K562 (cell line): ENCODE data around the gene CYBRD1. TPM values are rescaled to one million over a fixed set of nuclear protein-coding genes. Genes with fewer than 3 reads are reported as not detected.
A peak's percentile ranks its signal among the peaks of the same experiment; 100 is the strongest.

Experiments used
- ARNT ChIP-seq, 2 experiments: fragments of 450-650 bp; IDR thresholded peaks; 2 replicates each; pipeline ENCODE4 v1.6.1; 2016; ENCODE audit warnings: mild to moderate bottlenecking in 1 of 2
- ATF4 ChIP-seq: fragments of 450-650 bp; formaldehyde crosslinking; IDR thresholded peaks from 2 replicates; pipeline ENCODE4 v1.4.0; 2022; ENCODE audit warnings: mild to moderate bottlenecking, moderate library complexity
- CBFA2T3 ChIP-seq: fragments of 450-650 bp; IDR thresholded peaks from 2 replicates; pipeline ENCODE4 v1.6.1; 2017
- CBX5 ChIP-seq: IDR thresholded peaks from 2 replicates; pipeline ENCODE4 v1.6.1; 2014; ENCODE audit warnings: low read depth, borderline replicate concordance
- CCAR2 ChIP-seq: fragments of 200-400 bp; formaldehyde crosslinking; IDR thresholded peaks from 2 replicates; pipeline ENCODE4 v1.6.1; 2017; ENCODE audit warnings: mild to moderate bottlenecking, low read depth, low read length
- COPS2 ChIP-seq: fragments of 450-650 bp; conservative IDR thresholded peaks from 2 replicates; pipeline ENCODE4 v1.6.1; 2016; ENCODE audit warnings: mild to moderate bottlenecking, moderate library complexity
- DPF2 ChIP-seq: fragments of 450-650 bp; IDR thresholded peaks from 2 replicates; pipeline ENCODE4 v1.6.1; 2016
- GMEB1 ChIP-seq: fragments of 250-450 bp; sonication (Bioruptor Pico); IDR thresholded peaks from 2 replicates; pipeline ENCODE4 v1.4.0; 2020; ENCODE audit warnings: mild to moderate bottlenecking
- GTF2E2 ChIP-seq: fragments of 200-800 bp; sonication (Bioruptor generic); IDR thresholded peaks from 2 replicates; pipeline ENCODE4 v1.6.1; 2016; ENCODE audit warnings: missing genetic modification characterization, missing compliant biosample characterization
- HDAC1 ChIP-seq, 2 experiments: fragments of 450-650 bp; IDR thresholded peaks; 2 replicates each; pipeline ENCODE4 v1.6.1; 2016 to 2017; ENCODE audit warnings: inconsistent platforms in 1 of 2, mild to moderate bottlenecking in 1 of 2, moderate library complexity in 1 of 2
- IRF1 ChIP-seq: sonication (generic); formaldehyde crosslinking; IDR thresholded peaks from 2 replicates; pipeline ENCODE4 v1.8.0; 2022; ENCODE audit warnings: missing genetic modification reagents, mild to moderate bottlenecking, borderline replicate concordance
- IRF2 ChIP-seq: sonication (generic); formaldehyde crosslinking; IDR thresholded peaks from 2 replicates; pipeline ENCODE4 v1.8.1; 2022; ENCODE audit warnings: mild to moderate bottlenecking, missing genetic modification reagents
- MAZ ChIP-seq, 2 experiments: fragments of 450-650 bp in 1 of 2; sonication (generic) in 1 of 2; formaldehyde crosslinking; IDR thresholded peaks in 1 of 2; conservative IDR thresholded peaks in 1 of 2; 2 replicates each; pipeline versions ENCODE4 v1.4.0 to v1.5.0; 2020; ENCODE audit warnings: mild to moderate bottlenecking in 1 of 2, missing genetic modification reagents in 1 of 2
- MBD1 ChIP-seq: fragments of 250-450 bp; sonication (Bioruptor Pico); IDR thresholded peaks from 2 replicates; pipeline ENCODE4 v1.8.0; 2022; ENCODE audit warnings: inconsistent platforms
- MXI1 ChIP-seq: IDR thresholded peaks from 2 replicates; pipeline ENCODE4 v1.6.1; 2011; ENCODE audit warnings: low read depth, mild to moderate bottlenecking, improper control_type of control experiment, low read length
- SMARCC2 ChIP-seq: fragments of 450-650 bp; IDR thresholded peaks from 2 replicates; pipeline ENCODE4 v1.6.1; 2017; ENCODE audit warnings: antibody characterized with exemption, moderate library complexity, mild to moderate bottlenecking, low read depth
- SRSF3 ChIP-seq: fragments of 200-400 bp; formaldehyde crosslinking; IDR thresholded peaks from 2 replicates; pipeline ENCODE4 v1.6.1; 2016; ENCODE audit warnings: mild to moderate bottlenecking, low read length, moderate library complexity; ENCODE audit not compliant: insufficient read depth
- USF2 ChIP-seq: sonication (generic); formaldehyde crosslinking; IDR thresholded peaks from 2 replicates; pipeline ENCODE4 v1.5.0; 2020; ENCODE audit warnings: missing genetic modification reagents
- XRCC5 ChIP-seq: fragments of 200-400 bp; formaldehyde crosslinking; IDR thresholded peaks from 2 replicates; pipeline ENCODE4 v1.6.1; 2017; ENCODE audit warnings: low read depth, mild to moderate bottlenecking, low read length
- ZBTB9 ChIP-seq: fragments of 450-650 bp; formaldehyde crosslinking; IDR thresholded peaks from 2 replicates; pipeline ENCODE4 v1.4.0; 2020; ENCODE audit warnings: mild to moderate bottlenecking, moderate library complexity
- ZNF121 ChIP-seq: sonication (generic); formaldehyde crosslinking; conservative IDR thresholded peaks from 2 replicates; pipeline ENCODE4 v1.8.0; 2022; ENCODE audit warnings: missing genetic modification reagents
- ZNF133 ChIP-seq: fragments of 250-450 bp; sonication (Bioruptor Pico); IDR thresholded peaks from 2 replicates; pipeline ENCODE4 v1.4.0; 2020; ENCODE audit warnings: mild to moderate bottlenecking
- ZNF146 ChIP-seq: IDR thresholded peaks from one replicate; pipeline ENCODE4 v1.6.1; 2018; ENCODE audit warnings: missing compliant biosample characterization; ENCODE audit not compliant: unreplicated experiment
- polyA plus RNA-seq, 8 experiments: library from polyadenylated mRNA; depleted of rRNA in 4 of 8; stranded (reverse) in 5 of 8; unstranded in 3 of 8; fragments of >200 nt; fragmentation: Nextera tagmentation in 2 of 8; fragmentation: Illumina TruSeq in 1 of 8; extraction: Ambion mirVana in 2 of 8; extraction: Trizol in 1 of 8; gene quantifications; 2 replicates each; pipeline versions ENCODE4 v1.2.1 to v1.2.3, GENCODE V29; 2011 to 2014; ENCODE audit warnings: inconsistent platforms in 1 of 8, missing spikeins in 1 of 8
- total RNA-seq, 7 experiments: library from RNA; depleted of rRNA in 6 of 7; stranded (reverse); fragments of >200 nt in 6 of 7; fragmentation: Illumina TruSeq in 2 of 7; extraction: Trizol in 2 of 7; gene quantifications; 2 replicates each; pipeline versions ENCODE4 v1.2.1 to v1.2.3, GENCODE V29; 2011 to 2021; ENCODE audit warnings: low replicate concordance in 1 of 7

Gene CYBRD1
- total and polyA plus RNA-seq, 9 of the 15 experiments (the other 6 are each of a cell fraction or from before 2014, with no cell fraction given), result 9.6 to 22.4 (median 15.6) TPM

GRCh38 chr2:171574149-171574795 lies 52.0 kb downstream of the CYBRD1 start (continued):
- TF ChIP-seq ZBTB9 (CRISPR knock-in tag) (no peak), MAZ (CRISPR knock-in tag; conservative IDR thresholded peaks at IDR 0.05 in 1 of 2, IDR thresholded peaks at IDR 0.05 in 1 of 2) (0 out of 4 replicates have a peak, but pooled peaks of 1 of the 2 experiments have one; percentile 23), IRF2 (CRISPR knock-in tag) (no peak), COPS2 (no peak), MBD1 (CRISPR knock-in tag) (no peak), XRCC5 (0 out of 2 replicates have a peak, but pooled peaks have one; percentile 67), ARNT (IDR thresholded peaks at IDR 0.05) (no peak), GTF2E2 (tag) (no peak), CBFA2T3 (peak; percentile 37; the same call in 1 of the 2 replicates), ZNF121 (CRISPR knock-in tag) (no peak), IRF1 (no peak), ZNF146 (CRISPR knock-in tag) (no peak), MXI1 (no peak), DPF2 (no peak), HDAC1 (IDR thresholded peaks at IDR 0.05) (no peak), CCAR2 (no peak), SRSF3 (no peak), GMEB1 (CRISPR knock-in tag) (no peak), CBX5 (no peak), ATF4 (CRISPR knock-in tag) (no peak), USF2 (no peak), SMARCC2 (no peak), ZNF133 (no peak)
